ENCODE results near the gene GRN. TPM values are rescaled to one million over a fixed set of nuclear protein-coding genes. Genes with fewer than 3 reads are reported as not detected.

GRN gene
- total and polyA plus RNA-seq, 2 of the 8 experiments (the other 6 are each of a cell fraction or from before 2014, with no cell fraction given) = 108 to 387 TPM

GRCh38 chr17:44374306-44375195, 29.4 kb downstream of the GRN start:
- Histone ChIP-seq H2AK5ac (ENCODE audit: low read depth, low read length) (peak overlapping the region; percentile 99), H3K23me2 (ENCODE audit: low read depth, low read length) (peaks cover 5% of the 10 kb centered on the region; the same call in 1 of the 2 replicates), H3K79me2 (ENCODE audit: control insufficient read depth in 1 of 2, insufficient read depth in 2 of 2, low read length in 2 of 2) (no peaks in the 10 kb centered on the region), H3K4ac (replicated peaks; ENCODE audit: insufficient read length, low read depth, low read length) (peak overlapping the region; percentile 85), H2BK5ac (ENCODE audit: low read depth, low read length) (peak overlapping the region; percentile 77; the same call in 1 of the 2 replicates), H2AFZ (ENCODE audit: low read length) (no peak overlapping the region), H2BK120ac (replicated peaks; ENCODE audit: low read depth, low read length) (peak overlapping the region; percentile 10), H3K4me3 (ENCODE audit: extremely low read depth in 1 of 4, insufficient read depth in 2 of 4, low read depth in 3 of 4, low read length in 4 of 4) (peak overlapping the region; percentile 6 to 44 (median 44); a peak in 4 of 8 replicates), H2BK15ac (ENCODE audit: low read length) (peak overlapping the region; percentile 83; the same call in 1 of the 2 replicates), H3K56ac (replicated peaks; ENCODE audit: insufficient read length, low read depth, low read length) (peak overlapping the region; percentile 59), H3K79me1 (ENCODE audit: low read depth, low read length) (no peaks in the 10 kb centered on the region), H3K23ac (ENCODE audit: insufficient read length) (no peak overlapping the region), H3K27me3 (replicated peaks in 1 of 4; ENCODE audit: control insufficient read depth in 3 of 4, extremely low read depth in 1 of 4, insufficient read depth in 3 of 4, low read length in 3 of 4) (no peaks in the 10 kb centered on the region), H3K18ac (ENCODE audit: extremely low read depth, low read length) (peak overlapping the region; percentile 68), H3K14ac (ENCODE audit: insufficient read length) (no peak overlapping the region), H3K27ac (ENCODE audit: low read depth, low read length) (no peak overlapping the region), H4K5ac (ENCODE audit: insufficient read length, low read depth, low read length) (peak overlapping the region; percentile 68), H4K20me1 (replicated peaks in 1 of 2; ENCODE audit: control insufficient read depth in 1 of 2, insufficient read depth in 2 of 2, low read length in 2 of 2) (peaks cover 0 to 2% of the 10 kb centered on the region in 2 experiments), H4K8ac (ENCODE audit: extremely low read depth, insufficient read depth, low read length) (peak overlapping the region; percentile 75), H3K9me3 (ENCODE audit: insufficient read depth in 2 of 2, low read depth in 1 of 2, low read length in 1 of 2) (no peaks in the 10 kb centered on the region), H3K36me3 (ENCODE audit: control insufficient read depth in 2 of 4, insufficient read depth in 4 of 4, low read length in 3 of 4) (no peaks in the 10 kb centered on the region), H2BK12ac (ENCODE audit: low read depth, low read length) (peak overlapping the region; percentile 97; the same call in 1 of the 2 replicates), H3K4me1 (replicated peaks in 1 of 4; ENCODE audit: control insufficient read depth in 3 of 4, insufficient read depth in 4 of 4, low read length in 3 of 4) (peaks cover 4 to 17% (median 12%) of the 10 kb centered on the region in 4 experiments; a peak in 6 of 7 replicates), H3K9ac (replicated peaks in 1 of 4; ENCODE audit: extremely low read depth in 1 of 4, low read depth in 3 of 4, low read length in 3 of 4) (no peak overlapping the region), H4K91ac (replicated peaks; ENCODE audit: insufficient read length, low read length) (peak overlapping the region; percentile 93), H3K4me2 (ENCODE audit: insufficient read depth in 1 of 2, low read depth in 2 of 2, low read length in 2 of 2) (peak overlapping the region; percentile 53 to 55), H2BK20ac (ENCODE audit: low read length) (no peak overlapping the region)
- POLR2A ChIA-PET (ENCODE audit: partially characterized antibody) = interaction anchor here (0.9 to 2.7 kb wide), 4 partner anchors 10 to 89 kb away, joined by 3 to 10 read pairs (median 4); no protein-coding TSS in a partner anchor
- CTCF ChIA-PET (ENCODE audit: partially characterized antibody) = interaction anchor here (0.9 to 13.8 kb wide), 10 partner anchors 8 to 280 kb away, joined by 3 to 177 read pairs (median 11); partner anchors contain the start of genes FAM171A2 and ITGA2B
- FAIRE-seq (no peak), DNase-seq (ENCODE audit: low read depth in 1 of 2, low spot score in 2 of 2) (peak; percentile 75 to 84)
- 33% methylated on average over 21 of the region's 31 CpGs; no CpG with 5 or more reads in 1 of the 2 experiments for WGBS, 2 experiments (ENCODE audit: extremely low coverage in 1 of 2, insufficient coverage in 1 of 2, insufficient read length in 1 of 2, insufficient replicate concordance in 2 of 2, low coverage in 1 of 2, low lambda C conversion rate in 2 of 2, missing lambda C conversion rate in 1 of 2)
- TF ChIP-seq ATF3 (IDR thresholded peaks at IDR 0.05; ENCODE audit: insufficient read depth, low read depth, low read length) (no peak), MAX (IDR thresholded peaks at IDR 0.05) (peak; percentile 74), BACH1 (IDR thresholded peaks at IDR 0.05; ENCODE audit: low read length) (no peak), E2F6 (IDR thresholded peaks at IDR 0.05) (peak; percentile 61), ASH2L (IDR thresholded peaks at IDR 0.05; ENCODE audit: low read length) (peak; percentile 47), CHD2 (IDR thresholded peaks at IDR 0.05; ENCODE audit: low read length) (no peak), CBX5 (IDR thresholded peaks at IDR 0.05; ENCODE audit: low read depth, low read length) (no peak), GABPA (IDR thresholded peaks at IDR 0.05; ENCODE audit: borderline replicate concordance, insufficient read depth, low read length) (no peak), SUZ12 (IDR thresholded peaks at IDR 0.05; ENCODE audit: low read length) (no peak)
